Endothelial cell of umbilical vein (primary cell): ENCODE data around the gene HNRNPL.

Experiments
- CTCF ChIP-seq, 2 donors: IDR thresholded peaks; 1 replicate in 1 of 2; 2 replicates in 1 of 2; pipeline ENCODE4 v1.5.1; 2011; ENCODE audit warnings: low read length in 2 of 2, mild to moderate bottlenecking in 2 of 2, moderate library complexity in 2 of 2, control low read depth in 1 of 2, inconsistent platforms in 1 of 2, low read depth in 1 of 2; ENCODE audit not compliant: insufficient read depth in 1 of 2; ENCODE audit errors: extremely low read depth in 1 of 2
- EZH2 ChIP-seq: IDR thresholded peaks from 2 replicates; pipeline ENCODE4 v1.6.1; 2012; ENCODE audit warnings: borderline replicate concordance, low read depth, mild to moderate bottlenecking, moderate library complexity, low read length, inconsistent platforms; ENCODE audit not compliant: severe bottlenecking
- GATA2 ChIP-seq: IDR thresholded peaks from 2 replicates; pipeline ENCODE4 v1.7.0; 2011; ENCODE audit warnings: low read depth, mild to moderate bottlenecking, moderate library complexity, mixed read lengths, low read length; ENCODE audit not compliant: insufficient read length, insufficient read depth
- MAX ChIP-seq: IDR thresholded peaks from 2 replicates; pipeline ENCODE4 v1.6.1; 2011; ENCODE audit not compliant: insufficient read depth, insufficient read length
- MYC ChIP-seq: IDR thresholded peaks from one replicate; pipeline ENCODE4 v1.6.1; 2011; ENCODE audit warnings: mild to moderate bottlenecking, low read depth, low read length
- POLR2A ChIP-seq: IDR thresholded peaks from 2 replicates; pipeline ENCODE4 v1.6.1; 2012; ENCODE audit warnings: low read depth, mild to moderate bottlenecking, control low read depth, low read length
- POLR2AphosphoS5 ChIP-seq: IDR thresholded peaks from 2 replicates; pipeline ENCODE4 v1.6.1; 2012; ENCODE audit warnings: low read depth, mild to moderate bottlenecking, control low read depth, low read length, moderate library complexity; ENCODE audit not compliant: insufficient read depth

- TF ChIP-seq CTCF (IDR thresholded peaks at IDR 0.05; ENCODE audit: extremely low read depth in 1 of 2, insufficient read depth in 1 of 2, low read depth in 1 of 2, low read length in 2 of 2): no peak
- no peak for TF ChIP-seq POLR2A
- TF ChIP-seq EZH2: no peak
- no peak for TF ChIP-seq GATA2
- no peak for TF ChIP-seq POLR2AphosphoS5
- TF ChIP-seq MAX: no peak
- no peak for TF ChIP-seq MYC
Measured at GRCh38 chr19:38880882-38881609, 31.3 kb upstream of the HNRNPL start.
